Stomach (tissue), 9 donors: Measurements from ENCODE around the gene PDCD4. TPM values are rescaled to one million over a fixed set of nuclear protein-coding genes. Genes with fewer than 3 reads are reported as not detected.

Experiments
- DNase-seq, 2 donors: peaks; one replicate each; pipeline versions ENCODE4 v3.0.0 to v3.0.0-alpha.2; 2013 to 2019
- H3K27ac ChIP-seq, 5 donors: fragments of 200-600 bp in 4 of 5; sonication (generic) in 4 of 5; one replicate each; pipeline ENCODE4 v1.5.1; 2013 to 2019; ENCODE audit warnings: mild to moderate bottlenecking in 1 of 5, moderate library complexity in 1 of 5
- H3K27me3 ChIP-seq, 3 donors: fragments of 200-600 bp; sonication (generic); one replicate each; pipeline ENCODE4 v1.5.1; 2017 to 2019; ENCODE audit warnings: mixed run types in 1 of 3
- H3K36me3 ChIP-seq, 4 donors: fragments of 200-600 bp; sonication (generic); 1 replicate in 3 of 4; 2 replicates in 1 of 4; pipeline ENCODE4 v1.5.1; 2016 to 2019
- H3K4me1 ChIP-seq, 4 donors: fragments of 200-600 bp; sonication (generic); one replicate each; pipeline ENCODE4 v1.5.1; 2016 to 2019
- H3K4me3 ChIP-seq, 4 donors: fragments of 200-600 bp; sonication (generic) in 3 of 4; one replicate each; pipeline ENCODE4 v1.5.1; 2016 to 2019; ENCODE audit warnings: mild to moderate bottlenecking in 1 of 4
- H3K9me3 ChIP-seq, 4 donors: fragments of 200-600 bp; sonication (generic); one replicate each; pipeline ENCODE4 v1.5.1; 2016 to 2019
- EP300 ChIP-seq: sonication (generic); formaldehyde crosslinking; IDR thresholded peaks from one replicate; pipeline ENCODE4 v1.6.1; 2017; ENCODE audit warnings: antibody characterized with exemption
- POLR2A ChIP-seq, 4 donors: fragments of 450-650 bp; IDR thresholded peaks; one replicate each; pipeline ENCODE4 v1.6.1; 2016; ENCODE audit warnings: antibody characterized with exemption in 4 of 4, control low read depth in 2 of 4, mild to moderate bottlenecking in 1 of 4, moderate library complexity in 1 of 4
- POLR2AphosphoS5 ChIP-seq, 3 donors: sonication (generic); formaldehyde crosslinking; IDR thresholded peaks; one replicate each; pipeline ENCODE4 v1.6.1; 2016; ENCODE audit warnings: antibody characterized with exemption in 3 of 3
- WGBS, 5 donors: extraction: QIAGEN DNeasy Blood & Tissue Kit in 3 of 5; methylation state at CpG; one replicate each; pipeline versions ENCODE4 v1.1.5 to v1.1.7; 2013 to 2018; 5-methylcytosine and 5-hydroxymethylcytosine counted together
- intact Hi-C: fragments of 100-400 bp; cut with DNase I; formaldehyde crosslinking; loops from one replicate; pipeline ENCODE4 v1.15.1; 2023; ENCODE audit warnings: low total_unique reads
- polyA plus RNA-seq, 3 donors: library from polyadenylated mRNA; stranded (reverse); fragments of 200-250 nt; gene quantifications; one replicate each; pipeline ENCODE4 v1.2.3, GENCODE V29; 2013
- total RNA-seq, 5 donors: library from RNA; depleted of rRNA; stranded (reverse); fragments of >200 nt; gene quantifications; one replicate each; pipeline versions ENCODE4 v1.1.0 to v1.2.3, GENCODE V29; 2014 to 2016
- TF ChIP-seq, protein P1 (sequence below), 7 experiments: fragments of 450-650 bp in 4 of 7; fragments of 200-600 bp in 3 of 7; sonication (generic) in 3 of 7; IDR thresholded peaks; one replicate each; pipeline ENCODE4 v1.5.1; 2016 to 2019; ENCODE audit warnings: antibody characterized with exemption in 7 of 7, control low read depth in 2 of 7, mild to moderate bottlenecking in 1 of 7
- donor health status: healthy with polysubstance abuse.
- donor health status: Bipolar disorder and iron deficiency.
- donor health status: healthy.

PDCD4 gene
- total and polyA plus RNA-seq, 8 donors: 39.3 to 605 (median 119) TPM

DNA sequence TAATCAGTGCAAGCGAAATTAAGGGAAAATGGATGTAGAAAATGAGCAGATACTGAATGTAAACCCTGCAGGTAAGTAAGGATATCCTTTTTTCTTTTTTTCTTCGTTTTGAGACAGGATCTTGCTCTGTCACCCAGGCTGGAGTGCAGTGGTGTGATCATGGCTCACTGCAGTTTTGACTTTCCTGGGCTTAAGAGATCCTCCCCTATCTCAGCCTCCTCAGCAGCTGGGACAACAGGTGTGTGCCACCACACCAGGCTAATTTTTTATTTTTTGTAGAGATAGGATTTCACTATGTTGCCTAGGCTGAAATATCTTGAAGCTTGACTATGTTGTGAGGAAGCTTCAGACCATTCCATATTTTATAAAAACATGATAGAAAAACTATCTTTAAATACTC, 4.3 kb downstream of the PDCD4 start:
- Histone ChIP-seq H3K4me1 (peaks cover 15 to 77% (median 49%) of the 10 kb centered on the region in 4 donors), H3K4me3 (peak overlapping the region in 2 of 4 donors; percentile 32 to 85), H3K9me3 (no peaks in the 10 kb centered on the region), H3K36me3 (peaks cover 0 to 48% (median 29%) of the 10 kb centered on the region in 4 donors), H3K27me3 (no peaks in the 10 kb centered on the region), H3K27ac (peak overlapping the region in 3 of 5 donors; percentile 44 to 97 (median 45))
- 45 to 67% (median 59%) methylated on average over 2 of the region's 2 CpGs for WGBS, 5 donors
- intact Hi-C loops: no loop called here
- TF ChIP-seq POLR2A (IDR thresholded peaks at IDR 0.05) (no peak), EP300 (no peak), POLR2AphosphoS5 (IDR thresholded peaks at IDR 0.05) (no peak)
- TF ChIP-seq, protein P1, sequence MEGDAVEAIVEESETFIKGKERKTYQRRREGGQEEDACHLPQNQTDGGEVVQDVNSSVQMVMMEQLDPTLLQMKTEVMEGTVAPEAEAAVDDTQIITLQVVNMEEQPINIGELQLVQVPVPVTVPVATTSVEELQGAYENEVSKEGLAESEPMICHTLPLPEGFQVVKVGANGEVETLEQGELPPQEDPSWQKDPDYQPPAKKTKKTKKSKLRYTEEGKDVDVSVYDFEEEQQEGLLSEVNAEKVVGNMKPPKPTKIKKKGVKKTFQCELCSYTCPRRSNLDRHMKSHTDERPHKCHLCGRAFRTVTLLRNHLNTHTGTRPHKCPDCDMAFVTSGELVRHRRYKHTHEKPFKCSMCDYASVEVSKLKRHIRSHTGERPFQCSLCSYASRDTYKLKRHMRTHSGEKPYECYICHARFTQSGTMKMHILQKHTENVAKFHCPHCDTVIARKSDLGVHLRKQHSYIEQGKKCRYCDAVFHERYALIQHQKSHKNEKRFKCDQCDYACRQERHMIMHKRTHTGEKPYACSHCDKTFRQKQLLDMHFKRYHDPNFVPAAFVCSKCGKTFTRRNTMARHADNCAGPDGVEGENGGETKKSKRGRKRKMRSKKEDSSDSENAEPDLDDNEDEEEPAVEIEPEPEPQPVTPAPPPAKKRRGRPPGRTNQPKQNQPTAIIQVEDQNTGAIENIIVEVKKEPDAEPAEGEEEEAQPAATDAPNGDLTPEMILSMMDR (IDR thresholded peaks at IDR 0.05): no peak
- DNase-seq: no peak

DNA sequence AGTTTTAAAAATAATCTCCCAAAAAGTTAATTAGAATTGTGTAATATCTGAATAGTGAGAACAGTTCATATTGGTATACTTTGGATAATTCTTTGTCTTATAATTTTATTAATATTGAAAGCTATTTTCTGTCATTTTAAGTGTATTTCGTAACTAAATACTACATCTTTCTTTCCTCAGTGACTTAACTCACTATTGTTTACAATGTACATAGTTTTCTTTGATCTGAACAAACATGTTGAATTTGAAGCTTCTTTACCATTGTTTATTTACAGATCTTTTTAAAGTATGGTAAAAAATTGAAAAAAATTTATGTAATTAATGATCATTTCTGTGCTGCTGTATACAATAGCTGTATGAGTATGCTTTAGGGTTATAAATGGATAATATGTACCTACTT, 5.1 kb downstream of the PDCD4 start:
- intact Hi-C loops: no loop called here
- Histone ChIP-seq H3K4me1 (peaks cover 12 to 82% (median 53%) of the 10 kb centered on the region in 4 donors), H3K27me3 (no peaks in the 10 kb centered on the region), H3K36me3 (peaks cover 6 to 56% (median 37%) of the 10 kb centered on the region in 4 donors), H3K9me3 (no peaks in the 10 kb centered on the region), H3K27ac (peak overlapping the region in 2 of 5 donors; percentile 31 to 49), H3K4me3 (peak overlapping the region in 1 of 4 donors; percentile 32)
- 67 to 89% (median 76%) methylated on average over 1 of the region's 1 CpG for WGBS, 5 donors
- TF ChIP-seq, protein P1 (IDR thresholded peaks at IDR 0.05): no peak
- TF ChIP-seq POLR2A (IDR thresholded peaks at IDR 0.05): no peak
- TF ChIP-seq EP300: no peak
- no peak for TF ChIP-seq POLR2AphosphoS5 (IDR thresholded peaks at IDR 0.05)
- no peak for DNase-seq

DNA sequence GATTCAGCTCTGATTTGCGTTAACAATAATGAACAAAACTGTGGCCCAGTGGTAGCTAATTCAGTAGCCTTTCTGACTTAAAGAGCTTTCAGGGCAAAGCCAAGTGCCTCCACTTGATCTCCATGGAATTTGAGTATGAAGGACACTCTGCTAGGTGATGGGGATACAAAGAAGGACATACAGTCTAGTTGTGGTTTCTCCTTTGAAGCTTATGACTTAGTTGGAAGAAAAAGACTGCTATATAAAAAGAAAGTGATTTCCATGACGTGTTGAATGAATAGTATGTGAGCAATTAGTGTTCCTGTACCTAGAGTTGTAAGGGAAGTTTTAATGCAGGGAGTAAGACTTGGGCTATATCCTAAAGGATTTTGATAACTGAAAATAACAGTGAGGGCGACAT, 8.3 kb downstream of the PDCD4 start:
- Histone ChIP-seq H3K4me3 (no peak overlapping the region), H3K4me1 (peaks cover 12 to 98% (median 64%) of the 10 kb centered on the region in 4 donors), H3K27me3 (no peaks in the 10 kb centered on the region), H3K9me3 (no peaks in the 10 kb centered on the region), H3K27ac (peak overlapping the region in 2 of 5 donors; percentile 22 to 38), H3K36me3 (peaks cover 9 to 88% (median 58%) of the 10 kb centered on the region in 4 donors)
- peak in 1 of 3 donors; percentile 5 for TF ChIP-seq POLR2AphosphoS5 (IDR thresholded peaks at IDR 0.05)
- no peak for TF ChIP-seq EP300
- 63 to 73% (median 67%) methylated on average over 3 of the region's 3 CpGs for WGBS, 5 donors
- intact Hi-C loops: no loop called here
- DNase-seq: no peak

DNA sequence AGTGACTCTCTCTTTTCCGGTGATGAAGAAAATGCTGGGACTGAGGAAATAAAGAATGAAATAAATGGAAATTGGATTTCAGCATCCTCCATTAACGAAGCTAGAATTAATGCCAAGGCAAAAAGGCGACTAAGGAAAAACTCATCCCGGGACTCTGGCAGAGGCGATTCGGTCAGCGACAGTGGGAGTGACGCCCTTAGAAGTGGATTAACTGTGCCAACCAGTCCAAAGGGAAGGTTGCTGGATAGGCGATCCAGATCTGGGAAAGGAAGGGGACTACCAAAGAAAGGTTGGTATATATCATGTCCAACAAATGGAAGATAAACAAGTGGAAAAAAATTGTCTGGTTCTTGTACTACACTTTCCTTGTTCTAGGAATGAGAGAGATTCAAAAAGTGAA, 9.5 kb downstream of the PDCD4 start:
- intact Hi-C loops: no loop called here
- Histone ChIP-seq H3K9me3 (no peaks in the 10 kb centered on the region), H3K4me3 (peak overlapping the region in 1 of 4 donors; percentile 36), H3K27me3 (no peaks in the 10 kb centered on the region), H3K27ac (peak overlapping the region in 3 of 5 donors; percentile 22 to 49 (median 34)), H3K4me1 (peaks cover 18 to 99% (median 64%) of the 10 kb centered on the region in 4 donors), H3K36me3 (peaks cover 9 to 95% (median 64%) of the 10 kb centered on the region in 4 donors)
- DNase-seq: no peak
- TF ChIP-seq POLR2AphosphoS5 (IDR thresholded peaks at IDR 0.05) (no peak), POLR2A (IDR thresholded peaks at IDR 0.05) (no peak), EP300 (no peak)
- TF ChIP-seq, protein P1 (IDR thresholded peaks at IDR 0.05): no peak
- 79 to 90% (median 87%) methylated on average over 9 of the region's 9 CpGs for WGBS, 5 donors

DNA sequence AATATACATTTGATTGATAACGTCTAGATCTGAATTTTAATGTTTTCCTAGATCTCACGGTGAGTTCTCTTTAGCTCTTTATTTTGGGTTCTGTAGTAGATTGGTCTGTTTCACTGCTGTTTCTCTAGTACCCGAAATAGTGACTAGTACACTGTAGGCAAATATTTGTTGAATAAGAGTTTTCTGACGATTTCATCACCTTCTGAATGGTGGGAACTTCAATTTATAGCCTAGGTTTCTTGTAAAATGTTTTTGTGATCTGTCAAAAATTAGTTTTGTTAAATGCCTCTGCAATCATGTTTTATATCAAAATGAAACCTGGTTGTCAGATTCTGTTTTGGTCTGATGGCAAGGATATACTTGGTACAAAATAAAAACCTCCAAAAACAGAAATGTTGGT, 10.2 kb downstream of the PDCD4 start:
- intact Hi-C loops: no loop called here
- H3K36me3 ChIP-seq: peaks cover 11 to 97% (median 67%) of the 10 kb centered on the region in 4 donors
- WGBS, 5 donors: 33 to 49% (median 47%) methylated on average over 4 of the region's 4 CpGs
- peak overlapping the region in 3 of 5 donors; percentile 4 to 49 (median 22) for H3K27ac ChIP-seq
- H3K27me3 ChIP-seq: no peaks in the 10 kb centered on the region
- TF ChIP-seq EP300: no peak
- TF ChIP-seq, protein P1 (IDR thresholded peaks at IDR 0.05): no peak
- no peak for TF ChIP-seq POLR2A (IDR thresholded peaks at IDR 0.05)
- no peak for TF ChIP-seq POLR2AphosphoS5 (IDR thresholded peaks at IDR 0.05)
- DNase-seq: no peak
- peaks cover 18 to 99% (median 65%) of the 10 kb centered on the region in 4 donors for H3K4me1 ChIP-seq
- no peaks in the 10 kb centered on the region for H3K9me3 ChIP-seq
- peak overlapping the region in 1 of 4 donors; percentile 36 for H3K4me3 ChIP-seq
